Caki2 (cell line): ENCODE data around the gene RGS7. TPM values are rescaled to one million over a fixed set of nuclear protein-coding genes. Genes with fewer than 3 reads are reported as not detected.
"Not testable (repeated sequence)": the region's sequence is repeated elsewhere in the genome, so short reads cannot be mapped to it uniquely, and the experiment has no call there.

Experiments
- DNase-seq: peaks from one replicate; pipeline ENCODE4 v3.0.0-alpha.2; 2015; ENCODE audit warnings: low read depth
- in situ Hi-C: cut with HindIII; loops from 2 replicates; pipeline ENCODE4 v1.10.0; 2016; ENCODE audit warnings: low sequenced_read_pairs, low pct_unique_long_range_greater_than_20kb, mixed read lengths
- total RNA-seq: library from RNA; depleted of rRNA; stranded (reverse); fragments of >200 nt; shearing (Covaris generic); gene quantifications from 2 replicates; pipeline ENCODE4 v1.2.3, GENCODE V29; 2014; ENCODE audit warnings: low replicate concordance; rRNA removed

RGS7 gene
- total RNA-seq, 1 experiment from 2014 or later: 0.98 TPM

GRCh38 chr1:240765732-240766363 is 591.2 kb downstream of the RGS7 start:
- in situ Hi-C loops: no loop called here
- DNase-seq: peak; percentile 73

GRCh38 chr1:240763771-240764170 is 593.2 kb downstream of the RGS7 start:
- in situ Hi-C loops: no loop called here
- no peak for DNase-seq

DNA sequence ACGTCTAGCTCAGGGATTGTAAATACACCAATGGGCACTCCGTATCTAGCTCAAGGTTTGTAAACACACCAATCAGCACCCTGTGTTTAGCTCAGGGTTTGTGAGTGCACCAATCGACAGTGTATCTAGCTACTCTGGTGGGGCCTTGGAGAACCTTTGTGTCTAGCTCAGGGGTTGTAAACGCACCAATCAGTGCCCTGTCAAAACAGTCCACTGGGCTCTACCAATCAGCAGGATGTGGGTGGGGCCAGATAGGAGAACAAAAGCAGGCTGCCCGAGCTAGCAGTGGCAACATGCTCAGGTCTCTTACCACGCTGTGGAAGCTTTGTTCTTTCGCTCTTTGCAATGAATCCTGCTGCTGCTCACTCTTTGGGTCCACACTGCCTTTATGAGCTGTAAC is 593.9 kb downstream of the RGS7 start:
- in situ Hi-C loops, DNase-seq: not testable (repeated sequence)

- in situ Hi-C loops, DNase-seq: not testable (repeated sequence)
These were observed 594.5 kb downstream of the RGS7 start for GRCh38 chr1:240762471-240762987.

GRCh38 chr1:240758777-240759176 is 598.2 kb downstream of the RGS7 start:
- DNase-seq, in situ Hi-C loops: not testable (repeated sequence)

- in situ Hi-C loops: no loop called here
These were observed 598.7 kb downstream of the RGS7 start for GRCh38 chr1:240758296-240758695.

DNA sequence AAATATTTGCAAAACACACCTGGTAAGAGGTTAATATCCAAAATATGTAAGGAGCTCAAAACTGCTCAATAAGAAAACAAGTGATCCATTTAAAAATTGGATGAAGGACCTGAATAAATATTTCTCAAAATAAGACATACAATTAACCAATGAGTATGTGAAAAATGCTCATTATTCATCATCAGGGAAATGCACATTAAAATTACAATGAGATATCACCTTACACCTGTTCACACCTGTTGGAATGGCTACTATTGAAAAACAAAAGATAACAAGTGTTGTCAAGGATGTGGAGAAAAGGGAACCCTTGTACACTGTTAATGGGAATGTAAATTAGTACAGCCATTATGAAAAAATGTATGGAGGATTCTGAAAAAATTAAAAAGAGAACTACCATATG is 609.1 kb downstream of the RGS7 start:
- in situ Hi-C loops: no loop called here
- no peak for DNase-seq

More at GRCh38 chr1:240758296-240758695, 598.7 kb downstream of the RGS7 start:
- DNase-seq: no peak

- in situ Hi-C loops: no loop called here
- DNase-seq: no peak
These were observed 613.3 kb downstream of the RGS7 start for GRCh38 chr1:240743705-240744104.

DNA sequence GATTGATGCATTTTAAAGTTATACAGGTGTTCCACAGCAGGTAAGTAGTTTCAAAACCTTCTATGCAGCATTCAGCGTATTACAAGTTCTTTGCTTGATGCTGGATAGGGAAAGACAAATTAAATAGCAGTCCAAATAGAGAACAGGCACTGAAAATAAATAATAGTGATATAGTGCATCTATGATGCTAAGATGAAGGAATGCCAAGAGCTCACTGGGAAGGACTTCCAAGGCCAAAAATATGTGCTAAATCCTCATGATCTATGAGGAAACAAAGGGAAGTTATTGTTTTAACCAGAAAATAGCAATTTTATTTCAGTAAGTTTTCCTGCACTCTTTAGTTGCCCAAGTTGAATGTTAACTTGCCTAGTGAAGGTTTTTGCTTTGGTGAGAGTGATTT is 617.3 kb downstream of the RGS7 start:
- no peak for DNase-seq
- in situ Hi-C loops: no loop called here

DNA sequence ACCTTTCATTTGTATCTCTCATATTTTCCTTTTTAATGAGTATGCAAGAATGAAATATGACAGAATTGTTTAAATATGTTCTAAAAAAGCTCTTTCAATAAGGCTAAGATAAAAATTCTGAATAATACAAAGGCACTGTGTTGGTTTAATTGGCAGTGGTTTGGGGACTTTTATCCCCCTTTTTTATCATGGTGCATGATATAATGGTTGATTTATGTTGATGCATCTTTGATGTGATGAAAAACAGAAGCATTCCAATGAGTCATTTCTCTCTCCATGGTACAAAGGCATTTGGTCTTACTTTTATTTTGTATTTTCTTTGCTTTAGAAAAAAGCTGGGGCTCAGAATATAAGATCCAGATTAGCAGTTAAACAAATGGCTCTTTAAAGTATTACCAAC is 617.9 kb downstream of the RGS7 start:
- DNase-seq: no peak
- in situ Hi-C loops: no loop called here

GRCh38 chr1:240737766-240738265 is 619.2 kb downstream of the RGS7 start:
- in situ Hi-C loops: no loop called here
- DNase-seq: no peak

DNA sequence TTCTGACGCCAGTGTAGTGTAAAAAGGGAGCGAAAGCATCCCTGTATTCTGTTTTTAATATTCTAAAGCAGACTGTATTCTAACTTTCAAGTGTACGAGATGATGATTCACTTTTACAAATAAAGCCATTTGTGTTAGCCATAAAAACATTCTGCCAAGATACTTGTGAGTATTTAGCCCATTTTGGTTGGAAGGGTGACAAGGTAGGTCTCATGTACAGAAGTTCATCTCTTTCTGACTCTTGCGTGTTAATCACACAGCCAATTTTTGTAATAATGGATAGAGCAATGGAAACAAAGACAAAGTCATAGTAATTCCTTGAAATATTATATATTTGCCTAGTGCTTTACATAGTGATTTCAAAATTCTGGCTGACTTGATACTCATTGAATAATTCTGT is 619.7 kb downstream of the RGS7 start:
- in situ Hi-C loops: no loop called here
- no peak for DNase-seq

DNA sequence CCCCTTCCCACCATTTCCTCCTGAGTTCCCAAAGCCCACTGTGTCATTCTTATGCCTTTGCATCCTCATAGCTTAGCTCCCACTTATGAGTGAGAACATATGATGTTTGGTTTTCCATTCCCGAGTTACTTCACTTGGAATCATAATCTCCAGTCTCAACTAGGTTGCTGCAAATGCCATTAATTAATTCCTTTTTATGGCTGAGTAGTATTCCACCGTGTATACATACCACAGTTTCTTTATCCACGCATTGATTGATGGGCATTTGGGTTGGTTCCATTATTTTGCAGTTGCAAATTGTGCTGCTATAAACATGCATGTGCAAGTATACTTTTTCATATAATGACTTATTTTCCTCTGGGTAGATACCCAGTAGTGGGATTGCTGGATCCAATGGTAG is 622.3 kb downstream of the RGS7 start:
- in situ Hi-C loops, DNase-seq: not testable (repeated sequence)

DNA sequence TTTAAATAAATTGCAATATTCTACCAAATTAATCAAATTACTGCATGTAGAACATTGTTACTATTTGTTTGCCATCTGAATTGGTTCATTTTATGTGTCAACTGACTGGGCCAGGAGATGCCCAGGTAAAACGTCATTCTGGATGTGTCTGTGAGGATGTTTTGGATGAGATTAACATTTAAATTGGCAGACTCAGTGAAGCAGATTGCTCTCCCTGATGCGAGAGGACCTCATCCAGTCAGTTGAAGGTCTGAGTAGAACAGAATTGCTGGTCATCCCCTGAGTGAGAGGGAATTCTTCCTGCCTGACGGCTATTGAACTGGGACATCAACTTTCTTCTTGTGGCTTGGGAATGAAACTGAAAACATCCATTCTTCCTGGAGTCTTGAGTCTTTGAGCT is 623.0 kb downstream of the RGS7 start:
- in situ Hi-C loops: no loop called here
- no peak for DNase-seq

DNA sequence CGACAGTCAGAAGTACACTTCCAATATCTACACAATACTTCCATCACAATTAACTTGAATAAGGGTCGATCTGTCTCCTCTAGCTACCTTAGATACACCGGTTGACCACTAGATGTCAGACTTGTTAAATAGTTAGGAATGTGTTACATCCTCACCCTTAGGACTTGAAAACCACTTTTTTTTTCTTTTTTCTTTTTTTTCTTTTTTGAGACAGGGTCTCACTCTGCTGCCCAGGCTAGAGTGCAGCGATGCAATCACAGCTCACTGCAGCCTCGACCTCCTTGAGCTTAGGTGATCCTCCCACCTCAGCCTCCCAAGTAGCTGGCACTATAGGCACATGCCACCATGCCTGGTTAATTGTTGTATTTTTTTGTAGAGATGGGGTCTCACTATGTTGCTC is 624.6 kb downstream of the RGS7 start:
- peak; percentile 43 for DNase-seq
- in situ Hi-C loops: no loop called here

Other genes with a start within 250 kb of the RGS7 start
- gene FH, start 162.6 kb upstream of the RGS7 start, total RNA-seq: 121 and 129 TPM in 2 replicates
- gene KMO, start 175.2 kb upstream of the RGS7 start, total RNA-seq: 2.6 and 18.2 TPM in 2 replicates